ENCODE measurements around the gene SEC11A.
"Not testable (repeated sequence)": the region's sequence is repeated elsewhere in the genome, so short reads cannot be mapped to it uniquely, and the experiment has no call there.

SEC11A gene

GRCh38 chr15:84689858-84690257 is 26.1 kb downstream of the SEC11A start:
- ChIA-PET POLR2A (no interaction called here), CTCF (interaction anchor here (1.3 kb wide), 1 partner anchor 10 kb away, joined by 3 read pairs; no protein-coding TSS in a partner anchor)
- no peak for TF ChIP-seq CTCF (IDR thresholded peaks at IDR 0.05; ENCODE audit: control extremely low read depth, extremely low read depth, low read depth, missing control alignments)
- no peak for DNase-seq (ENCODE audit: extremely low spot score)

- CTCF ChIA-PET, result interaction anchor here (0.9 kb wide), 1 partner anchor 10 kb away, joined by 3 read pairs; no protein-coding TSS in a partner anchor
- POLR2A ChIA-PET; DNase-seq (ENCODE audit: extremely low spot score): not testable (repeated sequence)
These were observed 29.5 kb downstream of the SEC11A start for GRCh38 chr15:84686446-84686845.

GRCh38 chr15:84685304-84685703 is 30.6 kb downstream of the SEC11A start:
- POLR2A ChIA-PET, result no interaction called here
- CTCF ChIA-PET, result interaction anchor here (0.9 to 1.2 kb wide), 3 partner anchors 11 to 42 kb away, joined by 3 read pairs; no protein-coding TSS in a partner anchor

GRCh38 chr15:84684092-84684491 is 31.8 kb downstream of the SEC11A start:
- no peak for TF ChIP-seq CTCF (IDR thresholded peaks at IDR 0.05; ENCODE audit: control extremely low read depth, extremely low read depth, low read depth, missing control alignments)
- ChIA-PET CTCF (no interaction called here), POLR2A (no interaction called here)
- no peak for DNase-seq (ENCODE audit: extremely low spot score)

More at GRCh38 chr15:84685304-84685703, 30.6 kb downstream of the SEC11A start:
- no peak for DNase-seq (ENCODE audit: extremely low spot score)
- no peak for TF ChIP-seq CTCF (IDR thresholded peaks at IDR 0.05; ENCODE audit: control extremely low read depth, extremely low read depth, low read depth, missing control alignments)

GRCh38 chr15:84681831-84682230 is 34.1 kb downstream of the SEC11A start:
- CTCF ChIA-PET, result interaction anchor here (1.4 to 2.2 kb wide), 3 partner anchors 19 to 111 kb away, joined by 3 to 5 read pairs (median 4); partner anchors contain the start of gene WDR73
- no peak for DNase-seq (ENCODE audit: extremely low spot score)
- POLR2A ChIA-PET, result no interaction called here
- no peak for TF ChIP-seq CTCF (IDR thresholded peaks at IDR 0.05; ENCODE audit: control extremely low read depth, extremely low read depth, low read depth, missing control alignments)

GRCh38 chr15:84671211-84671610 is 44.7 kb downstream of the SEC11A start:
- CTCF ChIA-PET, result interaction anchor here (0.6 kb wide), 1 partner anchor 786 kb away, joined by 3 read pairs; no protein-coding TSS in a partner anchor
- no peak for DNase-seq (ENCODE audit: extremely low spot score)
- POLR2A ChIA-PET, result interaction anchor here (0.6 kb wide), 2 partner anchors 29 to 34 kb away, joined by 4 to 5 read pairs; no protein-coding TSS in a partner anchor
- TF ChIP-seq CTCF (IDR thresholded peaks at IDR 0.05; ENCODE audit: control extremely low read depth, extremely low read depth, low read depth, missing control alignments), result no peak

GRCh38 chr15:84669726-84670125 is 46.2 kb downstream of the SEC11A start:
- no peak for DNase-seq (ENCODE audit: extremely low spot score)
- no peak for TF ChIP-seq CTCF (IDR thresholded peaks at IDR 0.05; ENCODE audit: control extremely low read depth, extremely low read depth, low read depth, missing control alignments)
- ChIA-PET CTCF (interaction anchor here (1.0 kb wide), 1 partner anchor 16 kb away, joined by 3 read pairs; the partner anchor contains the start of gene WDR73), POLR2A (no interaction called here)

All from GM10248 (cell line).